ENCODE measurements around the gene ABHD16B. TPM values are rescaled to one million over a fixed set of nuclear protein-coding genes. Genes with fewer than 3 reads are reported as not detected.

The ABHD16B gene
- not detected for total RNA-seq

- no peak for DNase-seq
- H3K4me1 ChIP-seq, result peaks cover 20 to 56% of the 10 kb centered on the region in 2 donors
- H3K4me3 ChIP-seq (replicated peaks in 1 of 3), result no peak within 1 kb of the TSS
- TF ChIP-seq POLR2A (IDR thresholded peaks at IDR 0.05), result no peak
- TF ChIP-seq, protein P1, sequence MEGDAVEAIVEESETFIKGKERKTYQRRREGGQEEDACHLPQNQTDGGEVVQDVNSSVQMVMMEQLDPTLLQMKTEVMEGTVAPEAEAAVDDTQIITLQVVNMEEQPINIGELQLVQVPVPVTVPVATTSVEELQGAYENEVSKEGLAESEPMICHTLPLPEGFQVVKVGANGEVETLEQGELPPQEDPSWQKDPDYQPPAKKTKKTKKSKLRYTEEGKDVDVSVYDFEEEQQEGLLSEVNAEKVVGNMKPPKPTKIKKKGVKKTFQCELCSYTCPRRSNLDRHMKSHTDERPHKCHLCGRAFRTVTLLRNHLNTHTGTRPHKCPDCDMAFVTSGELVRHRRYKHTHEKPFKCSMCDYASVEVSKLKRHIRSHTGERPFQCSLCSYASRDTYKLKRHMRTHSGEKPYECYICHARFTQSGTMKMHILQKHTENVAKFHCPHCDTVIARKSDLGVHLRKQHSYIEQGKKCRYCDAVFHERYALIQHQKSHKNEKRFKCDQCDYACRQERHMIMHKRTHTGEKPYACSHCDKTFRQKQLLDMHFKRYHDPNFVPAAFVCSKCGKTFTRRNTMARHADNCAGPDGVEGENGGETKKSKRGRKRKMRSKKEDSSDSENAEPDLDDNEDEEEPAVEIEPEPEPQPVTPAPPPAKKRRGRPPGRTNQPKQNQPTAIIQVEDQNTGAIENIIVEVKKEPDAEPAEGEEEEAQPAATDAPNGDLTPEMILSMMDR (IDR thresholded peaks at IDR 0.05), result no peak
- peaks cover 0 to 7% of the 10 kb centered on the region in 2 donors for H3K36me3 ChIP-seq
- no peaks in the 10 kb centered on the region for H3K27me3 ChIP-seq
- intact Hi-C loops (cut with DNase I), result loop anchor here (5.0 kb wide), 2 partner anchors 34 to 324 kb away; partner anchors contain the start of gene PTK6
- H3K9me3 ChIP-seq, result no peaks in the 10 kb centered on the region
- 95 to 96% methylated on average over 17 to 58 of the region's 59 CpGs for WGBS, 2 donors
- peak within 1 kb of the TSS in 1 of 3 donors; percentile 45 for H3K27ac ChIP-seq
Observed at GRCh38 chr20:63861365-63861934, at the start of gene ABHD16B. Gene ABHD16B (plus strand): TSS chr20:63861498. CDS start chr20:63861541, 43 bp downstream.

DNA sequence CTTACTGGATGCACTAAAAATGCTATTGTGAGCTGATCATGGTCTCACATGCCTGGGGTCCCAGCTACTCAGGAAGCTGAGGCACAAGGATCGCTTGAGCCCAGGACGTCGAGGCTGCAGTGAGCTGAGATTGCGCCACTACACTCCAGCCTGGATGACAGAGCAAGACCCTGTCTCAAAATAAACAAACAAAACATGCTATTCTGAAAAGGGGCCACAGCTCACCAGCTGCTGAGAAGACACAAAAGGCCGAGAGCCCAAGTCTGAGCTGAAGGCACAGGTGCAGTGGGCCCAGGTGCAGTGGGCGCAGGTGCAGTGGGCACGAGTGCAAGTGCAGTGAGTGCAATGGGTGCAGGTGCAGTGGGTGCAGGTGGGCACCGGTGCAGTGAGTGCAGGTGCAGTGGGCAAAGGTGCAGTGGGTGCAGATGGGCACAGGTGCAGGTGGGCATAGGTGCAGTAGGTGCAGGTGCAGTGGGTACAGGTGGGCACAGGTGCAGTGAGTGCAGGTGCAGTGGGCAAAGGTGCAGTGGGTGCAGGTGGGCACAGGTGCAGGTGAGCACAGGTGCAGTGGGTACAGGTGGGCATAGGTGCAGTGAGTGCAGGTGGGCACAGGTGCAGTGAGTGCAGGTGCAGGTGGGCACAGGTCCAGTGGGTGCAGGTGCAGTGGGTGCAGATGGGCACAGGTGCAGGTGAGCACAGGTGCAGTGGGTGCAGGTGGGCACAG lies 46.2 kb upstream of the ABHD16B start:
- Histone ChIP-seq H3K27me3 (no peaks in the 10 kb centered on the region), H3K9me3 (no peaks in the 10 kb centered on the region), H3K36me3 (no peaks in the 10 kb centered on the region), H3K4me3 (replicated peaks in 1 of 3) (no peak overlapping the region), H3K27ac (no peak overlapping the region), H3K4me1 (no peaks in the 10 kb centered on the region)
- 73 to 77% methylated on average over 8 of the region's 8 CpGs for WGBS, 2 donors
- intact Hi-C loops (cut with DNase I), result no loop called here
- TF ChIP-seq, protein P1 (IDR thresholded peaks at IDR 0.05), result no peak
- TF ChIP-seq POLR2A (IDR thresholded peaks at IDR 0.05), result no peak
- DNase-seq, result no peak

GRCh38 chr20:63815615-63816253 lies 45.6 kb upstream of the ABHD16B start:
- H3K4me3 ChIP-seq (replicated peaks in 1 of 3), result no peak overlapping the region
- TF ChIP-seq, protein P1 (IDR thresholded peaks at IDR 0.05), result no peak
- no peak overlapping the region for H3K27ac ChIP-seq
- no peaks in the 10 kb centered on the region for H3K4me1 ChIP-seq
- no peaks in the 10 kb centered on the region for H3K36me3 ChIP-seq
- WGBS, 2 donors, result 85 to 86% methylated on average over 7 to 13 of the region's 14 CpGs
- no peak for DNase-seq
- H3K9me3 ChIP-seq, result no peaks in the 10 kb centered on the region
- intact Hi-C loops (cut with DNase I), result no loop called here
- H3K27me3 ChIP-seq, result no peaks in the 10 kb centered on the region

DNA sequence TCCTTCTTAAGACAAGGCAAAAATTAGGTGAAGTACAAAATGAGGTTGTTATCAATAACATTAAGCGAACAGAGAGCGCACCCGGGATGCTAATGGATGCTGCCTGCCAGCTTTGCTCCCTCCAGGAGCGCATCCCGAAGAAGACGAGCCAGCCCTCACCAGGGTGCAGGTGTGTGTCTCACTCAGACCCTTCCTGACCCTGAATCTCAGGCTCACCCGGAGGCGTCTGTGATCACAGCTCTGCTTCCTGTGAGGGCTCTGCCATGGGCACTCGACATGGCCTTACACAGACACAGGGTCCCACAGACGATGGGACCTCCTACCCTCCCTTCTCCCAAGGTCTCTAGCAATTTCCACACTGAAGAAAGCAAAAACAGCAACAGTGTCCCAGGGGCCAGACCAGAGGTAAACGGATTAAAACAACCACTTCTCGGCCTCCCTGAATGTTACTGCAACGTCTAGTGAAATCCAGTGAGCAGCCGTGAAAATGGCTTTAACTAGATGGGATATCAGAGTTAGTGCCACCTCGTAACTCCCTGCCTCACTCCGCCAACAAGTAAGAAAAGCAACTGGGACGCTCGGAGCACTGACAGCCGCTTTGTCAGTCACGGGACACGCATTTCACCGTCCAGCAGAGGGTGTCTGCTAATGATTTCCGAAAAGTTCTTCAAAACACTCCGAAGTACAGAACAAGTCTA lies 41.9 kb upstream of the ABHD16B start:
- H3K9me3 ChIP-seq, result no peaks in the 10 kb centered on the region
- no peaks in the 10 kb centered on the region for H3K36me3 ChIP-seq
- 64 to 70% methylated on average over 23 to 24 of the region's 24 CpGs for WGBS, 2 donors
- peaks cover 0 to 5% of the 10 kb centered on the region in 2 donors for H3K4me1 ChIP-seq
- intact Hi-C loops (cut with DNase I), result no loop called here
- TF ChIP-seq, protein P1 (IDR thresholded peaks at IDR 0.05), result peak in 1 of 6 experiments; percentile 14
- TF ChIP-seq POLR2A (IDR thresholded peaks at IDR 0.05), result no peak
- H3K27me3 ChIP-seq, result no peaks in the 10 kb centered on the region
- DNase-seq, result no peak
- H3K27ac ChIP-seq, result peak overlapping the region in 1 of 3 donors; percentile 13
- H3K4me3 ChIP-seq (replicated peaks in 1 of 3), result no peak overlapping the region
